ENCODE data around the gene TMEM229B.

Gene TMEM229B

GRCh38 chr14:67515386-67516079 lies 27.0 kb upstream of the TMEM229B start:
- Histone ChIP-seq H3K4me3 (ENCODE audit: insufficient read depth, low read depth, low read length, poor library complexity, severe bottlenecking) (peak overlapping the region; percentile 85), H3K4me1 (ENCODE audit: control insufficient read depth, insufficient read depth, low read length, poor library complexity, severe bottlenecking) (peaks cover 7% of the 10 kb centered on the region), H3K9me3 (ENCODE audit: control insufficient read depth, low read length) (no peaks in the 10 kb centered on the region), H3K27ac (ENCODE audit: insufficient read depth, low read length, poor library complexity, severe bottlenecking) (peak overlapping the region; percentile 30), H3K27me3 (replicated peaks; ENCODE audit: control insufficient read depth, insufficient read depth, low read length, poor library complexity, severe bottlenecking) (no peaks in the 10 kb centered on the region), H3K36me3 (ENCODE audit: control insufficient read depth, insufficient read depth, low read length) (no peaks in the 10 kb centered on the region)
- no peak for DNase-seq

DNA sequence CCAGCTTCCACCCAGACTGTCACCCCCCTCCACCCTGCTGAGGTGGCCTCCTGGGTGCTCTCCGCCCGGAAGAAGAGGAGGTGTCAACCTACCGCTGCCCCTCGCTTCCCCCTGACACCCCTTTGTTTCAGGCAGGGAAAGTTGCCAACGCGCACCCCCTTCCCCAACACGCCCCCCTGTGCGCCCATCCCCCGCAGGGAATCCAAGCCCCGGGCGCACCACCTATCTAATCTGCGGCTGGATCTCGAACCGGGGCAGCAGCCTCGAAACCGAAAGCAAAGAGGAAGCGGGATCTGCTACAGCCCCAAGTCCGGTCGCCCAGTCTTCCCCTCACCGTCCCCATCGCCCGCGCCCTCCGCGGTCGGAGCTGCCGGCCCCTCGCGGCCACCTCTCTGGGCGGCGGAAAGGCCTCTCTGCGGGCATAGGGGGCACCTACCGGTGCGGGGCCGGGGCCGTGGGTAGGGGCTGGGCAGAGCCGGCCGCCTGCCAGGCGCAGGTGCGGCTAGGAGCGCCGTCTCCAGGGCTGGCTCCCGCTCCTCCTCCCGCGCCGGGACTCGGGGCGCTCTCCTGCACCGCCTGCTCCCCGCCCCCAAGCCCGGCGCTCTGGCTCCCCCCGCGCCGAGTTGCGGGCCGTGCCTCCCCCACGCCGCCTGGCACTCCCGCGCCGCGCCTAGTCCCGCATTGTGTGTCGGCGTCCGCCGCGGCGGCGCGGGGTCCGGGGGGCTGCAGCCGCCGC lies 26.3 kb upstream of the TMEM229B start:
- H3K36me3 ChIP-seq (ENCODE audit: control insufficient read depth, insufficient read depth, low read length) = no peaks in the 10 kb centered on the region
- H3K4me1 ChIP-seq (ENCODE audit: control insufficient read depth, insufficient read depth, low read length, poor library complexity, severe bottlenecking) = peaks cover 7% of the 10 kb centered on the region
- peak in 2 of 3 donors; percentile 19 to 34 for DNase-seq
- H3K27me3 ChIP-seq (replicated peaks; ENCODE audit: control insufficient read depth, insufficient read depth, low read length, poor library complexity, severe bottlenecking) = no peaks in the 10 kb centered on the region
- peak overlapping the region; percentile 71 for H3K27ac ChIP-seq (ENCODE audit: insufficient read depth, low read length, poor library complexity, severe bottlenecking)
- peak overlapping the region; percentile 85 for H3K4me3 ChIP-seq (ENCODE audit: insufficient read depth, low read depth, low read length, poor library complexity, severe bottlenecking)
- H3K9me3 ChIP-seq (ENCODE audit: control insufficient read depth, low read length) = no peaks in the 10 kb centered on the region

DNA sequence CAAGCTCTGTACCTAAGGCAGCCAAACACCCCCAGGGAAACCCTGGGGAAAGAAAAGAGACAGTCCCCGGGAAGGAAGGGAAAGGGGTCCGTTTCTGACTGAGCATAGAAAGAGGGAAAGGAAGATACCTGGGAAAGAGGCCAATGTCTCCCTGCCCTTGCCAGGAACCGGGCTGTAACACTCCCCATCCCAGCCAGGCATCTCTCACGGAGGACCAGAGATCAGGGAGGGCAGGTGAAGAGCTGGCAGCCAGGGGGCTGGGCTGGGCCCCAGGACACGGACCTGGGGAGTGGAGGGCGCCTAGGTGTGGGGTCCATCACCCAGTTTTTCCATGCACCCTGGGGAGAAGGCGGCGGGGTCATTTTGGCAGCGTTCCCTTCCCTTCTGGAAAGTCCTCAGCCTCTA lies 25.7 kb upstream of the TMEM229B start:
- DNase-seq = no peak
- H3K27me3 ChIP-seq (replicated peaks; ENCODE audit: control insufficient read depth, insufficient read depth, low read length, poor library complexity, severe bottlenecking) = no peaks in the 10 kb centered on the region
- no peaks in the 10 kb centered on the region for H3K9me3 ChIP-seq (ENCODE audit: control insufficient read depth, low read length)
- no peaks in the 10 kb centered on the region for H3K36me3 ChIP-seq (ENCODE audit: control insufficient read depth, insufficient read depth, low read length)
- H3K27ac ChIP-seq (ENCODE audit: insufficient read depth, low read length, poor library complexity, severe bottlenecking) = peak overlapping the region; percentile 71
- peaks cover 7% of the 10 kb centered on the region for H3K4me1 ChIP-seq (ENCODE audit: control insufficient read depth, insufficient read depth, low read length, poor library complexity, severe bottlenecking)
- peak overlapping the region; percentile 85 for H3K4me3 ChIP-seq (ENCODE audit: insufficient read depth, low read depth, low read length, poor library complexity, severe bottlenecking)

- no peak for DNase-seq
- Histone ChIP-seq H3K36me3 (ENCODE audit: control insufficient read depth, insufficient read depth, low read length) (no peaks in the 10 kb centered on the region), H3K9me3 (ENCODE audit: control insufficient read depth, low read length) (no peaks in the 10 kb centered on the region), H3K4me1 (ENCODE audit: control insufficient read depth, insufficient read depth, low read length, poor library complexity, severe bottlenecking) (peaks cover 7% of the 10 kb centered on the region), H3K4me3 (ENCODE audit: insufficient read depth, low read depth, low read length, poor library complexity, severe bottlenecking) (no peak overlapping the region), H3K27ac (ENCODE audit: insufficient read depth, low read length, poor library complexity, severe bottlenecking) (peak overlapping the region; percentile 71), H3K27me3 (replicated peaks; ENCODE audit: control insufficient read depth, insufficient read depth, low read length, poor library complexity, severe bottlenecking) (no peaks in the 10 kb centered on the region)
These were observed 25.1 kb upstream of the TMEM229B start for GRCh38 chr14:67513631-67514108.

DNA sequence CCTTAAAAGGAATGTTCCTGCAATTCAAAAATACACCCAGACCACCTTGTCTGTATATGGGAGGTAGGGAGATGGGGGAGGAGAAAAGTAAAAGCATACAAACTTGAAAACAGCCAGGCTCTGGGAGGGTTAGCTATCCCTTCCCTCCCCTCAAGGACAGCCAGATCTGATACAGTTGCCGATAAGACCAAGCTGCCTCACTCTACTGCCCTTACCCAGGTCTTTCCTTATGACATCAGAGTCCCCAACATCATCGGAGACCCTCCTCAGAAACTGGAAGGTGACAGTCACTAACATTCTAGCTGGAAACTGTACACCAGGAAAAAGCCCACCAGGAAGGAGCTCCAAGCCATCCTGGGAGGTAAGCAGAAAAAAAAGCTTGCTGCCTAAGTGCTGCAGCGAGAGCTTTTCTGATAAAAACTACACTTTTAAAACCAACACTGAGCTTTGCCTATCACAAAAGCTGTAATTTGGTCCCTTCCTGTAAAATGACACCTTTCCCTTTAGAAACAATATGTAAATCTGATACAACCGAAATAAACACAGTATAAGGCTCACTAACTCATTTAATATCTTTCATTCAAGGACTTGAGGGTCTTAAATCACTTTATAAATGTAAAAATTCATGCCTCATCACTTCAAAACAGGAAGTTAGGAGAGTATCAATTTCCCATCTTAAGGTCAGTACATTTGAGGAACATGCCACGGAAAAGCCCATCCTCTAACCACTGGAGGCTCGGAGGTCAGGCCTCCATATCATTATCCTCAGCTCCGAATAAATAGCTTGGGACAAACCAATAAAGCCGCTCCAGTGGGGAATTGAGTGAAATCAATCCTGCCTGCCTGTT lies 24.2 kb upstream of the TMEM229B start:
- no peaks in the 10 kb centered on the region for H3K9me3 ChIP-seq (ENCODE audit: control insufficient read depth, low read length)
- H3K27ac ChIP-seq (ENCODE audit: insufficient read depth, low read length, poor library complexity, severe bottlenecking) = no peak overlapping the region
- peaks cover 7% of the 10 kb centered on the region for H3K4me1 ChIP-seq (ENCODE audit: control insufficient read depth, insufficient read depth, low read length, poor library complexity, severe bottlenecking)
- DNase-seq = no peak
- no peaks in the 10 kb centered on the region for H3K27me3 ChIP-seq (replicated peaks; ENCODE audit: control insufficient read depth, insufficient read depth, low read length, poor library complexity, severe bottlenecking)
- no peak overlapping the region for H3K4me3 ChIP-seq (ENCODE audit: insufficient read depth, low read depth, low read length, poor library complexity, severe bottlenecking)
- H3K36me3 ChIP-seq (ENCODE audit: control insufficient read depth, insufficient read depth, low read length) = no peaks in the 10 kb centered on the region

DNA sequence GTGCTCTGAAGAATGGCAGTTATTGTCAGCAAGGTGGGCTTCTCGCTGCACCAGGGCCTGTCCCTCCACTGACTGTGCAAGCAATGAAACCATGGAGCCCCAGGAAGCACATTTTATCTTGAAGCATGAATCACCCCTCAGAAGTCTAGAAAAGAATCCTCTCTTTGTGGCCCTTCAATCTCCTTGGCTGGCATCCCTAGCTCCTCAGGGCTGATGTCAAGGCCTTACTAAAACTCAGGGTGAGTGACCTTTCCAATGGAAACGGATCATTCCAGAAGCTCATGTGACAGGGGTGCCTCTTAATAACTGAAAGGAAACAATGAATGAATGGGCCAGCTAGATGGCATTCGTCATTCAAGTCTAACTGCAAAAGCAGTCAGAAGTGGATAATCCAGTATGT lies 22.3 kb upstream of the TMEM229B start:
- Histone ChIP-seq H3K9me3 (ENCODE audit: control insufficient read depth, low read length) (no peaks in the 10 kb centered on the region), H3K4me3 (ENCODE audit: insufficient read depth, low read depth, low read length, poor library complexity, severe bottlenecking) (no peak overlapping the region), H3K36me3 (ENCODE audit: control insufficient read depth, insufficient read depth, low read length) (no peaks in the 10 kb centered on the region), H3K27me3 (replicated peaks; ENCODE audit: control insufficient read depth, insufficient read depth, low read length, poor library complexity, severe bottlenecking) (no peaks in the 10 kb centered on the region), H3K27ac (ENCODE audit: insufficient read depth, low read length, poor library complexity, severe bottlenecking) (no peak overlapping the region), H3K4me1 (ENCODE audit: control insufficient read depth, insufficient read depth, low read length, poor library complexity, severe bottlenecking) (peaks cover 7% of the 10 kb centered on the region)
- no peak for DNase-seq

GRCh38 chr14:67510121-67510520 lies 21.6 kb upstream of the TMEM229B start:
- Histone ChIP-seq H3K4me3 (ENCODE audit: insufficient read depth, low read depth, low read length, poor library complexity, severe bottlenecking) (no peak overlapping the region), H3K4me1 (ENCODE audit: control insufficient read depth, insufficient read depth, low read length, poor library complexity, severe bottlenecking) (peaks cover 3% of the 10 kb centered on the region), H3K27me3 (replicated peaks; ENCODE audit: control insufficient read depth, insufficient read depth, low read length, poor library complexity, severe bottlenecking) (no peaks in the 10 kb centered on the region), H3K36me3 (ENCODE audit: control insufficient read depth, insufficient read depth, low read length) (no peaks in the 10 kb centered on the region), H3K9me3 (ENCODE audit: control insufficient read depth, low read length) (no peaks in the 10 kb centered on the region), H3K27ac (ENCODE audit: insufficient read depth, low read length, poor library complexity, severe bottlenecking) (no peak overlapping the region)
- no peak for DNase-seq

DNA sequence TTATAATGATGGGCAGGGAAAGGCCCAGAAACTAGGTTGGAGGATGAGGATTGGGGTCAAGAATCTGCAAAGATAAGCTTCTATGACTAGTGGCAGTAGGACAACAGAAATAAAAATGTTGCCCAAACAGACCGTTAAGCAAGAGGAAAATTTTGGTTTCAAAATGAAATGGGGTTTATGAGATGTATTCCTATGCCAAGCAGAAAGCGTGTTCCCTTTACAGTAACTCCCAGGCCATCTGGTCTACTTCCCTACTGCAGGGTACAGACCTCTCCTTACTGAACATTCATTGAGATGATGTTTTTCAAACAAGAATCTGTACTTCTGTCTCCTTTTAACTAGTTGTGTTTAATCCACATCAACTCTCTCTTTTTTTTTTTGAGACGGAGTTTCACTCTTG lies 20.4 kb upstream of the TMEM229B start:
- Histone ChIP-seq H3K36me3 (ENCODE audit: control insufficient read depth, insufficient read depth, low read length) (no peaks in the 10 kb centered on the region), H3K4me3 (ENCODE audit: insufficient read depth, low read depth, low read length, poor library complexity, severe bottlenecking) (no peak overlapping the region), H3K4me1 (ENCODE audit: control insufficient read depth, insufficient read depth, low read length, poor library complexity, severe bottlenecking) (no peaks in the 10 kb centered on the region), H3K27me3 (replicated peaks; ENCODE audit: control insufficient read depth, insufficient read depth, low read length, poor library complexity, severe bottlenecking) (no peaks in the 10 kb centered on the region), H3K9me3 (ENCODE audit: control insufficient read depth, low read length) (no peaks in the 10 kb centered on the region), H3K27ac (ENCODE audit: insufficient read depth, low read length, poor library complexity, severe bottlenecking) (no peak overlapping the region)
- DNase-seq = no peak

GRCh38 chr14:67505254-67505653 lies 16.7 kb upstream of the TMEM229B start:
- no peak overlapping the region for H3K27ac ChIP-seq (ENCODE audit: insufficient read depth, low read length, poor library complexity, severe bottlenecking)
- no peaks in the 10 kb centered on the region for H3K36me3 ChIP-seq (ENCODE audit: control insufficient read depth, insufficient read depth, low read length)
- no peaks in the 10 kb centered on the region for H3K27me3 ChIP-seq (replicated peaks; ENCODE audit: control insufficient read depth, insufficient read depth, low read length, poor library complexity, severe bottlenecking)
- no peaks in the 10 kb centered on the region for H3K4me1 ChIP-seq (ENCODE audit: control insufficient read depth, insufficient read depth, low read length, poor library complexity, severe bottlenecking)
- H3K9me3 ChIP-seq (ENCODE audit: control insufficient read depth, low read length) = no peaks in the 10 kb centered on the region
- DNase-seq = no peak
- no peak overlapping the region for H3K4me3 ChIP-seq (ENCODE audit: insufficient read depth, low read depth, low read length, poor library complexity, severe bottlenecking)

All from effector memory CD4-positive, alpha-beta T cell (primary cell).